Right lobe of liver (tissue), 5 donors: ENCODE measurements around the gene COTL1. TPM values are rescaled to one million over a fixed set of nuclear protein-coding genes. Genes with fewer than 3 reads are reported as not detected.

Experiments used
- total RNA-seq, 6 experiments: library from RNA; depleted of rRNA in 2 of 6; stranded (reverse); fragments of >200 nt in 2 of 6; fragmentation: NEBNext Ultra II Directional in 3 of 6; extraction: Animal tissue kit (Norgen Biotek cat#: 25700) in 3 of 6; gene quantifications; one replicate each; pipeline versions ENCODE4 v1.1.0 to v1.2.4, GENCODE V29; 2016 to 2023
- donor health status: DM: no; HTN: no; CAD: no.
- donor health status: DM: no; HTN: no; CAD: no.
- donor health status: DM: no; HTN: yes; CAD: no.
- donor health status: DM: no; HTN: yes; CAD: no.

The COTL1 gene
- total RNA-seq, 6 experiments from 2014 or later = 12.4 to 51.0 (median 18.6) TPM

Other genes starting within 250 kb of the COTL1 start
- under 1 TPM in 4 of 6 experiments, not detected in 2; 0.18 to 0.51 (median 0.32) TPM for gene ATP2C2, start 249.5 kb downstream of the COTL1 start, total RNA-seq
- 1 to 10 TPM; 2.9 to 5.2 (median 3.4) TPM for gene MEAK7, start 113.4 kb downstream of the COTL1 start, total RNA-seq
- gene KLHL36, start 30.4 kb upstream of the COTL1 start, total RNA-seq = 10 to 100 TPM; 20.1 to 31.3 (median 21.9) TPM
- gene USP10, start 81.9 kb upstream of the COTL1 start, total RNA-seq = 10 to 100 TPM; 41.5 to 53.2 (median 44.6) TPM
- gene CRISPLD2, start 201.9 kb upstream of the COTL1 start, total RNA-seq = 10 to 100 TPM in 3 of 6 experiments, 1 to 10 TPM in 3; 2.9 to 14.8 (median 8.9) TPM